Upper lobe of left lung (tissue), 4 donors: ENCODE data around the gene CHD9.

ENCODE experiments used
- CTCF ChIP-seq, 6 experiments: fragments of 450-650 bp in 4 of 6; fragments of 200-600 bp in 2 of 6; sonication (generic) in 2 of 6; IDR thresholded peaks; one replicate each; pipeline ENCODE4 v1.5.1; 2016 to 2019; ENCODE audit warnings: antibody characterized with exemption in 6 of 6
- POLR2AphosphoS5 ChIP-seq, 2 donors: sonication (generic); formaldehyde crosslinking; IDR thresholded peaks; one replicate each; pipeline ENCODE4 v1.5.1; 2017; ENCODE audit warnings: antibody characterized with exemption in 2 of 2

- no peak for TF ChIP-seq CTCF (IDR thresholded peaks at IDR 0.05)
- TF ChIP-seq POLR2AphosphoS5 (IDR thresholded peaks at IDR 0.05), result no peak
Observed at GRCh38 chr16:53121661-53122060, 66.9 kb downstream of the CHD9 start.
